WI38 (cell line): ENCODE data around the gene ALDH1A2.

ENCODE experiments used
- H3K4me3 ChIP-seq: 2 replicates; pipeline ENCODE4 v1.5.1; 2011; ENCODE audit warnings: low read depth, mild to moderate bottlenecking, control low read depth, low read length
- TF ChIP-seq, protein P1 (sequence below): IDR thresholded peaks from 2 replicates; pipeline ENCODE4 v1.5.1; 2012; ENCODE audit warnings: low read depth, mild to moderate bottlenecking, control low read depth, low read length

The ALDH1A2 gene

DNA sequence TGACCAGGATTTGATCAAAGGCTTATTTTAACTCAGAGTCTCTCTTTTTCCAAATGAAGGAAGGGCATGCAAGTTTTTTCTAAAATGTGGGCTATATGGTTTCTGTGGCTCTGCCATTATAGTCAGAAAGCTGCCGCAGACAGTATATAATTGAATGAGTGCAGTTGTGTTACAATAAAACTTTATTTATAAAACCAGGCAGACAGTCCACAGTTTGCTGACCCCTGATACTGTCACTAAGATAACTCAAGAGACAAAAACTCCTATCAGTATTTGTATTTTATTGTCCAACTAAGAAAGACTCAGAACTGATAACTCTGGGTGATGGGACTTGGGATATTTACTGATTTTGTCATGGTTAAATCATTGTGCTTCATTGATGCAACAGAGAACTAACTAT is 4.9 kb downstream of the ALDH1A2 start:
- TF ChIP-seq, protein P1, sequence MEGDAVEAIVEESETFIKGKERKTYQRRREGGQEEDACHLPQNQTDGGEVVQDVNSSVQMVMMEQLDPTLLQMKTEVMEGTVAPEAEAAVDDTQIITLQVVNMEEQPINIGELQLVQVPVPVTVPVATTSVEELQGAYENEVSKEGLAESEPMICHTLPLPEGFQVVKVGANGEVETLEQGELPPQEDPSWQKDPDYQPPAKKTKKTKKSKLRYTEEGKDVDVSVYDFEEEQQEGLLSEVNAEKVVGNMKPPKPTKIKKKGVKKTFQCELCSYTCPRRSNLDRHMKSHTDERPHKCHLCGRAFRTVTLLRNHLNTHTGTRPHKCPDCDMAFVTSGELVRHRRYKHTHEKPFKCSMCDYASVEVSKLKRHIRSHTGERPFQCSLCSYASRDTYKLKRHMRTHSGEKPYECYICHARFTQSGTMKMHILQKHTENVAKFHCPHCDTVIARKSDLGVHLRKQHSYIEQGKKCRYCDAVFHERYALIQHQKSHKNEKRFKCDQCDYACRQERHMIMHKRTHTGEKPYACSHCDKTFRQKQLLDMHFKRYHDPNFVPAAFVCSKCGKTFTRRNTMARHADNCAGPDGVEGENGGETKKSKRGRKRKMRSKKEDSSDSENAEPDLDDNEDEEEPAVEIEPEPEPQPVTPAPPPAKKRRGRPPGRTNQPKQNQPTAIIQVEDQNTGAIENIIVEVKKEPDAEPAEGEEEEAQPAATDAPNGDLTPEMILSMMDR: no peak
- no peak overlapping the region for H3K4me3 ChIP-seq

DNA sequence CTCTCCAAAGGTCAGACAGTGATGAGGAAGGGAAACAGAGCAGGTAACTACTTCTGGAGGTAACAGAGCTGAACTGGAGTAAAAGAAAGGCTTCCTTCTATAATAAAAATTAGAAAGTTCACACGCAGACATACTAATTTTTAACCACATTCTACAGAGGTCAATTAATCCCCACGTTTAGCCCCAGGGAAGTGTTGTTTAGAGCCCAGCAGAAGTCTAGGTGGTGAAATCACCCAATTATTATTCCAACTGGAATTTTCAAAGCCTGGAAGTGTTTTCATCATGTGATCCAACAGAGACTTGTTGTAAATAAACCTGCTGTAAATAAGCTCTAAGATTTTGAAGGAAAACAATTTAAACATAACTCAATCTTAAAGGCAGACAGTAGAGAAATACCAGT is 6.8 kb downstream of the ALDH1A2 start:
- TF ChIP-seq, protein P1: no peak
- no peak overlapping the region for H3K4me3 ChIP-seq

- TF ChIP-seq, protein P1: no peak
- H3K4me3 ChIP-seq: no peak overlapping the region
Observed at GRCh38 chr15:58058073-58058472, 7.4 kb downstream of the ALDH1A2 start.

DNA sequence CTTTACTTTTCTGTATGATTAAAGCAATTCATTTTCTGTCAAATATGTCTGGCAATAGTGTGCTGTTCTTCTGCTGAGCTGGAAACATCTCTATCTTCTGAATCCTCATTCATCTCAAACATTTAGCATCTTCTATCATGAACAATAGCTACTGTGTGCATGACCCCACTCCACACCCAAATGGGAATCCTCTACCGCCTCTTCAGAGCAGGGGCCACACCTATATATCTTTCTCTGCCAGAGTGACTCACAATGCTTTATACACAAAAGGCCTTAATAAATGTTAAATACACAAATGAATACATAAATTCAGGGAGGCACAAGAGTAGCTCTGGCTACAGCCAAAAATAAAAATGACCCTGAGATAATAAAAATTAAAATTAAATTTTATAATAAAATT is 8.0 kb downstream of the ALDH1A2 start:
- no peak overlapping the region for H3K4me3 ChIP-seq
- TF ChIP-seq, protein P1: no peak

DNA sequence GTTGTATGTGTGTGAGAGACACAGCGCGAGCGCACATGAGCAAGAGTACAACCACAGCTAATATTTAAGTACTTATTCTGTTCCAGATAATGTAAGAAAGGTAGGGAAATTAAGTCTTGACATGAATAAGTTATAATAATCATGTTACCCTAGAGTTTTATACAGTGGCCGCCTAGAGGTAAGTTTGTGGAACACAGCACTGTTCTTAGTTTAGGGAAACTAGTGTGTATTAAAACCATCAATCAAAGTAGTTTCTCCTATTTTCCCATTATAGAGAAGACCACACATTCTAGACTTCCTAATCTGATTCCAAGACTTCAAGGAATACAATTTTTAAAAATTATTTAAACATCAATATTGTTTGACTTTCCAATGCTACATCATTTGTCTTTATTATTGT is 9.5 kb downstream of the ALDH1A2 start:
- H3K4me3 ChIP-seq: no peak overlapping the region
- TF ChIP-seq, protein P1: 0 out of 2 replicates have a peak, but pooled peaks have one; percentile 9

- TF ChIP-seq, protein P1: no peak
- no peak overlapping the region for H3K4me3 ChIP-seq
Observed at GRCh38 chr15:58053315-58054153, 12.0 kb downstream of the ALDH1A2 start.

GRCh38 chr15:58052334-58052733 is 13.2 kb downstream of the ALDH1A2 start:
- TF ChIP-seq, protein P1: no peak
- no peak overlapping the region for H3K4me3 ChIP-seq
